DOHH2 (cell line): ENCODE measurements around the gene C1orf159.

Source experiments
- CTCF ChIP-seq: fragments of 200-600 bp; sonication (generic); IDR thresholded peaks from one replicate; pipeline ENCODE4 v1.5.1; 2014; ENCODE audit warnings: antibody characterized with exemption, mild to moderate bottlenecking, low read depth, low read length; ENCODE audit not compliant: poor library complexity, severe bottlenecking
- EZH2phosphoT487 ChIP-seq: fragments of 200-600 bp; sonication (generic); IDR thresholded peaks from 2 replicates; pipeline ENCODE4 v1.6.1; 2017; ENCODE audit warnings: borderline replicate concordance, mild to moderate bottlenecking, antibody characterized with exemption, low read length, moderate library complexity, mixed read lengths

GRCh38 chr1:1162597-1163537 lies 47.0 kb upstream of the C1orf159 start:
- TF ChIP-seq CTCF (no peak), EZH2phosphoT487 (no peak)
